ENCODE data around the gene CCNYL1.
"Not testable (repeated sequence)": the region's sequence is repeated elsewhere in the genome, so short reads cannot be mapped to it uniquely, and the experiment has no call there.

The CCNYL1 gene

DNA sequence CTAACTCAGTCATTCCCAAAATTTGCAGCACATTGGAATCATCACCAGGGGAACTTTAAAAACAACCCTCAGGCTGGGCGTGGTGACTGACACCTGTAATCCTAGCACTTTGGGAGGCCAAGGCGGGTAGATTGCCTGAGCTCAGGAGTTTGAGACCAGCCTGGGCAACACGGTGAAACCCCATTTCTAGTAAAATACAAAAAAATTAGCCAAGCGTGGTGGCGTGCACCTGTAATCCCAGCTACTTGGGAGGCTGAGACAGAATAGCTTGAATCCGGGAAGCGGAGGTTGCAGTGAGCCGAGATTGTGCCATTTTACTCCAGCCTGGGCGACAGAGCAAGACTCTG lies 24.0 kb downstream of the CCNYL1 start:
- DNase-seq = not testable (repeated sequence)

DNA sequence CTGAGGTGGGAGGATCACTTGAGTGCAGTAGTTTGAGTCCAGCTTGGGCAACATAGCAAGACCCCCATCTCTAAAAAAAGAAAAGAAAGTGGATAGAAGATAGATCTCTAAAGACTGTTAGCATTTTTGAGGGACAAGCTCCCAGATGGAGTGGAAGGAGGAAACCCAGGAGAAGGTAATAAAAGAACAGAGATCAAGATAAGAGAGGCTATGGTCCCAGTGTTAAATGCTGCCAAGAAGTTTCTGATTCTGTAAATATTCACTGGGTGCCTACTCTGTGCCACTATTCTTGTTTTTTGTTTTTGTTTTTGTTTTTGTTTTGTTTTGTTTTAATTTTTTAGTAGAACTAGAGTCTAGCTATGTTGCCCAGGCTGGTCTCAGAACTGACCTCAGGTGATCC lies 32.1 kb downstream of the CCNYL1 start:
- DNase-seq = no peak

DNA sequence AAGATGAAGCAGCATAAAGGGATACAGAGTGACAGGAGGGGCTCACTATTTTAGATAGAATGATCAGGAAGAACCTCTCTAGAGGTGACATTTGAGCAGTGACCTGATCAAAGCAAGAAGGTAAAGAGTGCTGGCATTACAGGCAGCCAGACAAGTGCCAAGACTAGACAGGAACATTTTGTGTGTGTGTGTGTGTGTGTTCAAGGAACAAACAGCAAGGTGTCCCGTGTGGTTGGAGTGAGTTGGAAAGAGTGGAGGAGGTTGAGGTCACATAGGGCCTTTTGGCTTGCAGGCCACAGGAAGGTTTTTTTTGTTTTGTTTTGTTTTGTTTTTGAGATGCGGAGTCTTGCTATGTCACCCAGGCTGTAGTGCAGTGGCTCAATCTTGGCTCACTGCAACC lies 32.6 kb downstream of the CCNYL1 start:
- DNase-seq = no peak

DNA sequence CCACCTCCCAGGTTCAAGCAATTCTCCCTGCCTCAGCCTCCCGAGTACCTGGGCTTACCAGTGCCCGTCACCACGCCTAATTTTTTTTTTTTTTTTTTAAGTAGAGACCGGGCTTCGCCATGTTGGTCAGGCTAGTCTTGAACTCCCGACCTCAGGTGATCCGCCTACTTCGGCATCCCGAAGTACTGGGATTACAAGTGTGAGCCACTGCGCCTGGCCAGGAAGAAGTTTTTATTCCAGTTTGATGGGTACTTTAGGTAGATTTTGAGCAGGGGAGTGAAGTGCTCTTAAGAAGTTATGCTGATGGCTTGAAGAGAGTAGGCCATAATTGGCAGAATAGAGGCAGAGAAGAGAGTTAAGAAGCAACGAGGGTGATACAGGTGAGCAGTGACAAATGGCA lies 33.0 kb downstream of the CCNYL1 start:
- no peak for DNase-seq

DNA sequence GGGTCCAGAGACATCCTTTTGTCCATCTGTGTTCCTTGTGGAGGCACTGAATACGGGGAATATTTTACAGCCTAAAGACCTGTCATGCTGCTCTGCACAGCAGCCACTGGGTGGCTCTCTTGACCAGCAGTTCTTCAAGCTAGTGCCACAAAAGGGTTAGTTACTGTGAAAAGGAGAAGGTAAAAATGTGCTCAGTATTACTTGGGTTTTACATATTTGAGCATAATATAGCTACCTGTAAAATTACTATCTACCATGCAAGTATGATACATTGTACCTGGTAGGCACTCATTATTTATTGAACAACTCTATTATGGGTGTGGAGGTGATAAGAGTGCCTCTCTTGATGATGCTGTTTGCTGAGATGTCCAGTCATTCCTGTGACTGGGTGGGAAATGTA lies 34.7 kb downstream of the CCNYL1 start:
- DNase-seq = peak; percentile 49

DNA sequence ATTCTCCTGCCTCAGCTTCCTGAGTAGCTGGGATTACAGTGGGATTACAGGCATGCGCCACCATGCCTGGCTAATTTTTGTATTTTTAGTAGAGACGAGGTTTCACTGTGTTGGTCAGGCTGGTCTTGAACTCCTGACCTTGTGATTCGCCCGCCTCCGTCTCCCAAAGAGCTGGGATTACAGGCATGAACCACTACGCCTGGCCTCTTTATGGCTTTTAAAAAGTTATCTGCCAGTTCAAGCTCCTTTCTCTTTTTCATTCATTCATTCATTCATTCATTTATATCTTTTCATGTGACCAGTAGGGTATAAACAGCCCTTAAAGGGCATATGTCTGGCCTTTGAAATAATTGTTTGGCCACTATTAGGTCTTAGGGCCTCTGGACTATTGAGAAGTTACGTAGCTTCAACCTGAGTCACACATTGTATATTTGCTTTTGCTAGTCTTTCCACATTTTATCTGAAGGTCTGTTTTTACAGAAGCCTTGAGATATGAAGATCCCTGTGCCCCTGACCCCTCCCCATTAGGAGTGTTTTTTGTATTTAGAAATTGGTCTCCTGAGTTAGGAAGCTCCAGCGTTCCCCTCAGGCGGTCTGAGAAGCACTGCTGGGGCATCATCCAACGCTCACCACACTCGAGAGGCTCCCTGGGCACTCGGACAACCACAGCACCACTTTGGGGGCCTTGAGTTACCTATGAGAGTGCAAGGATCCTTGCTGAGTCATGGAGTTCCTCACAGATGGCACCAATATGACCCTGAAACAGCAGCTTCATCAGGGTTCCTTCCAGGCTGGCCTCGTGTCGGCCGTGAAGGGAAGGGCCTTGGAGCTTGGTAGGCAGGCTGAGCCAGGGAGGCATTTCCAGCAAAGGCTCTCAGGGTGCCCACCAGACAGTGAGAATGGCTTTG lies 36.5 kb downstream of the CCNYL1 start:
- no peak for DNase-seq

DNA sequence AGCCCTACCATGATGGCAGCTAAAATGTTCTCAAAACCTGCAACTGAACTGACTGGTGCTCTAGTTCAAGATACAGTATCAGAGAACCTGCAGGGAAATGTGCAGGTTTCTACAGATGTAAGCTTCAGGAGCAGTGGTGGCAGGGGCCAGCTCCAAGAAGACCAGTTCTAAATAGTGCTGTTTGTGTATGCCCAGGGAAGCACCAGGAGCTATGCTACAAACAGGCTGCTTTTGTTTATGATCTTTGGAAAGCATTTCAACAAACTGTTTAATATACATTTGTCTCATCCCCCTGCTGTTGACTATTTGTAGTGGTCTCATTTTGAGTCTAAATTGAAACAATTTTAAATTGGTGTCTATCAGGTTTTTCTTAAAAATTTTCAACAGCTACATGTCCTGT lies 37.6 kb downstream of the CCNYL1 start:
- DNase-seq = no peak

DNA sequence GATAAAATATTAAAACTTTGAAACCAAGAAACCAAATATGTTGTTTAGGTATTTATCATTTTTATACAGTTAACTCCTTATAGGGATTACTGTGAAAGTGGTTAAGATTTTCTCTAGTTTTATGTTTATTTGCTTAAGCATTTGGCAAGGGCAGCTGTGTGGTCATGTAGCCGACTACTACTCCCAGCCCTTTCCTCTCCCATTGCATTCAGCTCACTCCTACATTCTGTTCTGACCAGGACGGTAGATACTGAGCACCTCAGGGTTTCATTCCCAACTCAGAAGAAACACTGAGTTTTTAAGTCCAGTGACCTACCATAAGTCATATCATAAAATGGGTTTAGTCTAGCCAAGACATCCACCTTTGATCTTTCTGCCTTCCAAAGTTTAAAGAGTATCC lies 38.4 kb downstream of the CCNYL1 start:
- no peak for DNase-seq

DNA sequence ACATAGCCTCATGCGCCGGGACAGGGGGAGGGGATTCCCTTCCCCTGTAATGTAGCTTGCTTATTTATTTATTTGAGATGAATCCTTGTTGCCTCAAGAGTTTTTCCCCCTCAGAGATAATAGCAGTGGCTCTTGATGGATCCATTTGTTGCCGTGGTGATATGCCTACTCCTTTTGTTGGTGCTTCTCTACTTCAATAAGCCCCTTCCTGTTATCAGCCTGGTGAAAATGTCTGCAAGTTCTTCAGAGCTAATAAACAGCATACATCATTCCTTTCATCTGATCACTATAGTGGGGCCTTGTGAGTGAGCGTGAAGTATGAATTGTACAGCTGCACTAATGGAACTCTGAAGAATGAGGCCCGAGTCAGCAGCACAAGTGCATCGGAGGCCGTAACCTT lies 38.9 kb downstream of the CCNYL1 start:
- peak; percentile 95 for DNase-seq

DNA sequence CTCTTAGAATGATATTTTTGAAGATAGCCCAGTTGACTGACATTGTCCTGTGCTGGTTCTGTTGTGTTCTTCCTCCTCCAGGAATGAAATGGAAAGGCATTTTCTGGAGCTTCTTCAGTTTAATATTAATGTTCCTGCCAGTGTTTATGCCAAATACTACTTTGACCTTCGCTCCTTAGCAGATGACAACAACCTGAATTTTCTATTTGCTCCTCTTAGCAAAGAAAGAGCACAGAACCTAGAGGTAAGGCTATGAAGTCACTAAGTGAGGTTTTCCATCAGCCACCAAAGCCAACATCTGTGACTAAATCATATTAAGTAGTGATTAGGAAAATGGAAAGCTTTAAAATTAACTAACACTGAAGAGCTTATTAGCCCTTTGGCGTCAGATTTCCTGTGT lies 39.4 kb downstream of the CCNYL1 start:
- DNase-seq = no peak

DNA sequence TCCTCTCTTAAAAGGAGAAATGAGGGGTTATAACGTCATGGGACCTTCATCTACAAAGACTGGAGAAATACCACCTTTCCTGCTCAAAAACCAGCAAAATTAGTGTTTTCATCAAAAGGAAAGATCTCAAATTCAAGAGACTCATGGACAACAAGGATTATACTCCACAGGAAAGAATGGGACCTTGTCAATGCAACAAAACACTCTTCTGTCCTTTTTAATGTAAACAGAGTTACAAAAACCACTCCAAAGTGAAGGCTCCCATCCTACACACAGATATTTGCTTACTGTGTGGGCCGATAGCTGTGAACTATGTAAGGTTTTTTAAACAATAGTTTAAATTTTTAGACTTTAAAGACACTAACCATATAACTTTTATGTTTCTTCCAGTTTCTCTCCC lies 42.2 kb downstream of the CCNYL1 start:
- not testable (repeated sequence) for DNase-seq

DNA sequence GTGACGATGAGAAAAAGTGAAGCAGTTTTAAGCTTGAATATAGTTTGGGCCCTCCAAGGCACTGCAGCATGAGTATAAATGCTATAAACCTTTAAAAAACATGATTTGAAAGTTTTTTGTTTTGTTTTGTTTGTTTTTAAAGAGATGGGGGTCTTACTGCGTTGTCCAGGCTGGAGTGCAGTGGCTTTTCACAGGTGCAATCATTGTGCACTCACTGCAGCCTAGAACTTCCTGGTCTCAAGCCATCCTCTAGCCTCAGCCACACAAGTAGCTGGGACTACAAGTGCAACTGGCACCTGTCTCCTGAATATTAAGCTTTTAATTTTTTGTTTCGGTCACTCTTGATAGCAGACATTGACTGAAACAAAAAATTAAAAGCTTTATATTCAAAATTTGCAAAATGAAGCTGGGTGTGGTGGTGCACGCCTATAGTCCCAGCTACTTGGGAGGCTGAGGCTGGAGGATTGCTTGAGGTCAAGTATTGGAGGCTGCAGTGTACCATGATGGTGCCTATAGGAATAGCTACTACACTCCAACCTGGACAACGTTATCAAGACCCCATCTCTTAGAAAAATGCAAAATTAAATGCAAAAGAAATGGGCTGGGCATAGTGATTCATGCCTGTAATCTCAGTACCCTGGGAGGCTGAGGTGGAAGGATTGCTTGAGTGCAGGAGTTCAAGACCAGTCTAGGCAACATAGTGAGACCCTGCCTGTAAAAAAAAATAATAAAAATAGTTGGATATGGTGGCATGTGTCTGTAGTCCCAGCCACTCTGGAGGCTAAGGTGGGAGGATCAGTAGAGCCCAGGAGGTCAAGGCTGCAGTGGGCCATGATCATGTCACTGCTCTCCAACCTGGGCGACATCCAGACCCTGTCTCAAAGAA lies 43.3 kb downstream of the CCNYL1 start:
- no peak for DNase-seq

DNA sequence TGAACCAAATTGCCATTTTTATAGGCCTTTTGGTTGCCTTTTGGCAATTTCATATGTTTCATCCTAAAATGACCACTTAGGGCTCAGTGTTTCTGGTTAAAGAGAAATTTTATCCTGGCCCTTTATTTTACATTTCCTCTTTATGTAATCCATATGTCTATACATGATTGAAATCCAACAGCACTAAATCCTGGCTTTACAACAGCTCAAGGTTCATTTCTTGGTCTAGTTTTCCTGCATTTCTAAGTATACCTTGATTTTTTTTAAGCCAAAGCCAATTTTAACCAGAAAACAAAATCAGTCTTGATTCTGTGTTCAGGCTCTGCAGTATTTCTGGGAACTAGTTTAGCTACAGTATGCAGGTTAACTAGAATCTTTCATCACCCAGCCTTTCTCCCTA lies 46.6 kb downstream of the CCNYL1 start:
- DNase-seq = no peak

DNA sequence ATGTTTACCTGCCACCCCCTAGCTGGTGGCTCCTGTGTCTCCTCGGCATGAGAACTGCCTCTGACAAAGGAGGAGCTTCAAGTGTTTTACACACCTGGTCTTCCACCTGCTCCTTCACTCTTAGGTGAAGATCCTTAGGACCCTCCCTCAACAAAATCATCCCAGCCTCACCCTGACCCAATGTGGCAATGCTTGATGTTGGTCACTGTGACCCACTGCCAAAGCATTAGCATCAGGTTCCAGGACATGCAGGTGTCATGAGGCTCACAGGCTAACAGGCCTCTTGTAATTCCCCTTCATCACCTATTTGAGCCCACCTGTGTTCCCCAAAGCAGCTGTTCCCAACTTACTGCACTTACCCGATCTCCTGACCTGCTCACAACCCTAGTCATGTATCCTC lies 48.5 kb downstream of the CCNYL1 start:
- no peak for DNase-seq

DNA sequence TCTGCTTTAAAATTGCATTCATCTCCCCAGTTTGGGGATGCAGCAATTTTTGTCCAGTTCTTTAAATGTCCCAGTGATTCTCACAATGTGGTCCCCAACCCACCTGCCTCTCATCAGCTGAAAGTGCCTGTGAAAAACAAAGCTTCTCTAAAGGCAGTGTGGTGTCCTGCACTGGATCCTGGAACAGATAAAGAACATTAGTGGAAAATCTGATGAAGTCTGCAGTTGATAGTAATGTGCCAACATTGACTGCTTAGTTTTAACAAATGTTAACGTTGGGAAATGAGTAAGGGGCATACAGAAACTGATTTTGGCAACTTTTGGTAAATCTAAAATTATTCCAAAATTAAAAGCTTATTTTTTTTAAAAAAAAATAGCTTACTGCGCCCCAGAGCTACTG lies 49.0 kb downstream of the CCNYL1 start:
- DNase-seq = no peak

DNA sequence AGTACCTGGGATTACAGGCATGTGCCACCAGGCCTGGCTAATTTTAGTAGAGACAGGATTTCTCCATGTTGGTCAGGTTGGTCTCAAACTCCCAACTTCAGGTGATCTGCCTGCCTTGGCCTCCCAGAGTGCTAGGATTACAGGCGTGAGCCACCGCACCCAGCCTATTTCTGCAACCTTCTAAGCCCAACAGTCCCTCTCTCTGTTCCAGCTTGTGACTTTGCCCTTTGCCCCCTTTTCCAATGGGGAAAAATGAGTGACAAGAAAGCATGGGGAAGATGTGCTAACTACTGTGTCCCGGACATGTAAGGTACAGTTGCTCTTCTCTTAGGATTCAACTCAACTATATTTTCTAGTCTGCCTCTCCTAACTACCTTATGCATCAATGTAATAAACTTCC lies 50.0 kb downstream of the CCNYL1 start:
- not testable (repeated sequence) for DNase-seq

DNA sequence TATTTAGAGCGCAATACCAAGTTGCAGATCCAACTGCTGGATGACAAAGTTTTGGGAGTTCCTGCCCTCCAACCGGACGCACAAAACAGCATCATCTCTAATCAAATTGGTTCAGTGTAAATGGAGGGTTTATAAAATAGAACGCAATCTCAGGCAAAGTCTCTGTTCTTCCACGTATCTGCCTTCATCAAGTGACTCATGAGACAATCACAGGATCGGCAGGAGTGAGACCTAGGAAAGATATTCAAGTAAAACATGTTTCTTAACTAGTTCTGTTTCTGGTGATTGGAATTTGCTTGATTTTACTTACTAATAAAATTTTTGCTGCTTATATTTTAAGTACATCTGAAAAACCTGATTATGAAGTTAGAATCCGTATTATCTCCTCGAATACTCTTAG lies 50.7 kb downstream of the CCNYL1 start:
- no peak for DNase-seq

DNA sequence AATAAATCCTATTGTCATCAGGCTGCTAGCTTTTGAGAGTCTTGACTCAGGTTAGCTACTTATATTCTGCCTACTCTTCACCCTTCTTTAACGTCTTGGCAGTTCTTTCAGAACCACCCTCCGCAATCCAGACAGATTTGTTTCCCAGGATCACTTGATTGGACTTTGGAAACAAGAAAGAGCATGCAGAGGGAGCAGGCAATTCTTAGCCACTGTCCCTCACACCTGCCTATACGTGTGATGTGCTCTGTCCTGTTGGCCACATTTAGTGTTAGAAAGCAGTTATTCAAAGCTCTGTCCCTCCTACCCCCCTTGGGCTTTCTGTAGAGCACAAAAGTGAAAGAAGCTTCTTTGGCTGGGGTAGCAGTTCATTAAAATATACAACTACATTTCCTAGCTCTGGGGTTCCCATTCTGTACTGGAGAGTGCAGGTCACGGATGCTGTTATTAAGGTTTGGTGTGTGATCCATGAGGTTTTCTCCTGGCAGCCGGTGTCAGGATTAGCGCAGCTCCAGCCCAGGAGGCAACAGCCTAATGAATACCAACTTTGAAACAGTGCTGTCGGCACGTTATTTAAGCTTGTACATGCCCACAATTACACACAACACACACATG lies 52.0 kb downstream of the CCNYL1 start:
- DNase-seq = no peak

DNA sequence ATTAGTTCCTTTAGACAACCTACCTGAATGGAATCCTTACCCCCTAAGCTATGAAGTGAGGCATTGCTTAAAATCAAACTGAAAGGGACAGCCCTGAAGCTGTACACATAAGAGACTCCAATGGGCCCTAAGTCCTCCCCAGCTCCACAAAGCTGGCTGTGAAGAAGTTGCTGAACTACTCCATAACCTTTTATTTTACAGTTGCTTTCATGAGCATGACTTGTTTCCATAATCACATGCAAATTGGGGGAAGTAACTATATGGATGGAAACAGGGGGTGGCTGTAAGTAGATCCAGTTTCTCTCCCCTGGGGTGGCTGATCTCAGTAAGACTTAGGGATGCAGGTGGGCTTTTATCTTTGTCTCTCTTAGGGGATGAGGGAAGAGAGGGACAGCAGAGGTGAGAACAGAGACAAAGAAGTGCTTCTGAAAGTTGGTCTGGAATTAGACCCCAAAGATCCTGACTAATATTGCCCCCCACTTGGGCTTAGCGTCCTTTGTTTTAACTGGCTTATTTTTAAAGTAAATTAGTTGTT lies 52.7 kb downstream of the CCNYL1 start:
- no peak for DNase-seq

DNA sequence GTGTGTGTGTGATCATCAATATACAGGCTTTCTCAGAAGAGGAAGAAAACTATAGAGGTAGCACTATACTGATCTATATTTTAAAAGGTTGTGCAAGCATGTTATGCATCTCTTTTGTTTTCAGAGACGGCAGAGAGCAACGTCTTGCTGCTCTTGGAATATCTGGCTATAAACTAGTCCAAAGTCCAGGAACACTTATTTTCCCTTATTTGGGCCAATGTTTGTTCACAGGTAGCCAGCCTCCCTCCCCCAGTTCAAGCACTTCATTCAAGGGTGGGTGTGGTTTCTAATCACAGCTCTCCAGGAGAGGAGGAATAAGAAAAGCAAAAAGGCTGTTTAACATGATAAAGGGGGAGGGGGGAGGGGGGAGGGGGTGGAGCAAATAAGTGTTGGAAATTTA lies 54.1 kb downstream of the CCNYL1 start:
- DNase-seq = peak; percentile 45

DNA sequence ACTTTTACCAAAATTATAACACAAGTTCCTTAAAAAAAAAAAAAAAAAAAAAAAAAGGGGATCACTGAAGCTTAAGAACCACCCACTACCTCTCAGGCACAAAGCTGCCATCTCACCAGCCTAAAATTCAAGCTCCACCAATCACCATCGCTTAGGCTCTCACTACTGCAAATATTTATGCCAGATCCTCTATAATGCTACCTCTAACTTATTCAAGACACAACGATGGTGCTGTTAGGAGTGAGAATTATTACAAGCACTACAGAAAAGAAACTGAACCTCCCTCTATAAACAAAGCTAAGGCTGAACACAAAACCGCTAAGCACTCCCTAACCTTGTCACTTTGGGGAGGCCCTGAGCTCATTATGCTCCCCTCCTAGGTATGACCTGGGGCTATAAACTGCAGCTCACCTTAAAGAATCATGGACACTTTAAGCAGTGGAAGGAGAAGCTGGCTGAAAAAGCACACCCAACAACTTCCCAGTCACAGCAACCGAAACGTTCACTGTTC lies 54.7 kb downstream of the CCNYL1 start:
- DNase-seq = no peak

DNA sequence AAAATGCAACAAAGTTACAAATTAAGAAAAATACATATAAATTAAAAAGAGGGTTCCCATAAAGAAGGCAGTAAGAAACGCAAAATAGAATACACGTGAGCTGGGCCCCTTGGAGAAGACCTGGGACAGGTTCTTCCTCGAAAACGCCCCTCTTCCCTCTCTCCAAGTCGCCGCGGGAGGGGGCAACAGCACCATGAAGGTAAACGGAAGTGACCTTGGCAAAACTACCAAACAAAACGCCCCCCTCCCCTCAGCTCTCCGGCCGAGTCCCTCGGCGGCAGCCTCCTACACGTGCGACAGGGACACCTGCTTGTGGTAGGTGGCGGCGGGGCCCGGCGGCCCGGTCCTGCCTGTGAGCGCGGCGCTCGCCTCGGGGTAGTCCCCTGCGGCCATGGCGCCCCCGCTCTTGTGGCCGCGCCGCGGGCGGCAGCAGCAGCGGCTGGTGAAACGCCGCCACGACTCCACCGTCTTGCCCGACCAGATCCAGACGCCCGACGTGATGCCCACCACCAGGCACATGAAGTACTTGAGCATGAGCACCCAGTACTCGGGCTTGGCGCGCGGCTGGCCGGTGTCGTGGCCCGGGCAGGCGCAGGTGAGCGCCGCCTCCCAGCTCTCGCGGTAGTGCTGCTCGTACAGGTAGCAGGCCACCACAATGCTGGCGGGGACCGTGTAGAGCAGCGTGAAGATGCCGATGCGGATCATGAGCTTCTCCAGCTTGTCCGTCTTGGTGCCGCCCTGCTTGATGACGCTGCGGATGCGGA lies 55.4 kb downstream of the CCNYL1 start:
- no peak for DNase-seq

All from NCI-H748 treated with DMSO at 0.1 percent for 48 hours (cell line).